NCI-H2029 (cell line): ENCODE data around the gene RPS26.
"Not testable (repeated sequence)": the region's sequence is repeated elsewhere in the genome, so short reads cannot be mapped to it uniquely, and the experiment has no call there.

Experiments used
- DNase-seq: peaks from one replicate; lab custom pipeline; 2025; lab: John Stamatoyannopoulos, UW

RPS26 gene

GRCh38 chr12:56041552-56042429 lies at the start of gene RPS26:
Gene RPS26 (plus strand): TSS chr12:56041918. CDS start chr12:56042167, 249 bp downstream.
- DNase-seq, result peak; percentile 99

- DNase-seq, result no peak
Observed at GRCh38 chr12:55993230-55993853, 48.4 kb upstream of the RPS26 start.

GRCh38 chr12:55995366-55995765 lies 46.4 kb upstream of the RPS26 start:
- no peak for DNase-seq

GRCh38 chr12:55996201-55996714 lies 45.5 kb upstream of the RPS26 start:
- peak; percentile 53 for DNase-seq

GRCh38 chr12:55996715-55997534 lies 44.8 kb upstream of the RPS26 start, which contains the start of gene SUOX:
Gene SUOX (plus strand): TSS chr12:55997276. CDS start chr12:56002222, 4,946 bp downstream.
- peak; percentile 94 for DNase-seq

GRCh38 chr12:55997535-55997859 lies 44.2 kb upstream of the RPS26 start:
- DNase-seq, result no peak

- DNase-seq, result not testable (repeated sequence)
Observed at GRCh38 chr12:55999522-55999921, 42.2 kb upstream of the RPS26 start.

- not testable (repeated sequence) for DNase-seq
Observed at GRCh38 chr12:55999999-56000540, 41.6 kb upstream of the RPS26 start.

- no peak for DNase-seq
Observed at GRCh38 chr12:56001487-56002100, 40.1 kb upstream of the RPS26 start.

GRCh38 chr12:56003376-56003775 lies 38.3 kb upstream of the RPS26 start:
- DNase-seq, result not testable (repeated sequence)

GRCh38 chr12:56004211-56004610 lies 37.5 kb upstream of the RPS26 start:
- DNase-seq, result no peak

GRCh38 chr12:56007564-56008559 lies 33.9 kb upstream of the RPS26 start:
- DNase-seq, result peak; percentile 28

- DNase-seq, result no peak
Observed at GRCh38 chr12:56010111-56010570, 31.6 kb upstream of the RPS26 start.

GRCh38 chr12:56011509-56012090 lies 30.1 kb upstream of the RPS26 start:
- no peak for DNase-seq

- no peak for DNase-seq
Observed at GRCh38 chr12:56013482-56013881, 28.2 kb upstream of the RPS26 start.

- peak; percentile 66 for DNase-seq
Observed at GRCh38 chr12:56014205-56014604, 27.5 kb upstream of the RPS26 start.

GRCh38 chr12:56017181-56017580 lies 24.5 kb upstream of the RPS26 start:
- DNase-seq, result no peak

GRCh38 chr12:56018356-56018755 lies 23.4 kb upstream of the RPS26 start:
- no peak for DNase-seq

- no peak for DNase-seq
Observed at GRCh38 chr12:56020423-56021184, 21.1 kb upstream of the RPS26 start, which contains the start of gene IKZF4. Gene IKZF4 (plus strand): TSS chr12:56021043. CDS start chr12:56021494, 451 bp downstream.
